ENCODE results near the gene PTOV1. TPM values are rescaled to one million over a fixed set of nuclear protein-coding genes. Genes with fewer than 3 reads are reported as not detected.

Gene PTOV1
- total and polyA plus RNA-seq, 12 donors = 78.7 to 620 (median 275) TPM

- H3K27ac ChIP-seq = no peak overlapping the region
- TF ChIP-seq POLR2A (IDR thresholded peaks at IDR 0.05) (no peak), CTCF (IDR thresholded peaks at IDR 0.05) (no peak)
- DNase-seq = peak in 1 of 7 donors; percentile 20
- H3K9me3 ChIP-seq (replicated peaks in 1 of 3) = no peaks in the 10 kb centered on the region
- peaks cover 4 to 12% of the 10 kb centered on the region in 2 donors for H3K4me1 ChIP-seq (replicated peaks in 1 of 2)
- no peaks in the 10 kb centered on the region for H3K36me3 ChIP-seq (replicated peaks in 1 of 2)
- no peak overlapping the region for H3K4me3 ChIP-seq
- WGBS, 4 donors = 74 to 83% (median 77%) methylated on average over 9 to 17 of the region's 17 CpGs
- intact Hi-C loops (cut with DNase I) = no loop called here
- no peaks in the 10 kb centered on the region for H3K27me3 ChIP-seq
Observed at GRCh38 chr19:49895566-49896297, 44.8 kb downstream of the PTOV1 start.

DNA sequence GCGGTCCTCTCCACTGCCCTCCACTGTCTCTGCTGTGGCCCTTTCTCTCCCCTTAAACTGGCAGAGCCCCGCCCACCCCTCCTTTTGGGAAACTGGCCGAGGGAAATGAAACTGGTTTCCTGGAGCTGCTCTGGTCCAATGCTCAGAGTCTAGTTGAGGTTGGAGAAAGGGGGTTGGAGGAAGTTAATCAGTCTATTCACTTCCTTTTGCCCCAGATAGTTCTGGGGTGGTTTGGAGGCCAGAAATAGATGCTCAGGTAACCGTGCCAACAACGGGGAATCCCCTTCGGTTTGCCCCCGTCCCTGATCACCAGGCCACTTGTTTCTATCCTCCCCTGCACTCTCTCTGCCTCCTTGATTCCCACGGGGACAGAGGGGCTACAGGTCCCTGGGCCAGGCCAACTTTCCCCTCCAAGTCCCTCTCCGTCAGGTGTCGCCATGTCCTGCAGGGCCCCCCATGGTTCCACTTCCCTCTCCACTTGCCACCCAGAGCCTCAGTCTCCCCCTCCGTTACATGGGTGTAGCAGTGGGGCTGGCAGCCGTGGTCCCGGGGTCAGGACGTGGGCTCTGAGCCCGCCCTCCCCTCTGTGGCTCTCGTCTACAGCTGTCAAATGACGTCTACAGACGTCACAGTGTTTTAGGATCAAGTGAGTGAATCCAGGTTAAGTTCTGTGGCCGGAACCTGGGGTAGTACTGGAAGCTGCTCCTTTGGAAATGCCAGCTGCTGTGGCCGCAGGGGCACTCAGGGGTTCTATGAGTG, 46.1 kb downstream of the PTOV1 start, which contains the start of gene IL4I1:
Gene IL4I1 (minus strand): TSS at position 25 of the 759 bp plus-strand sequence. CDS start 727 bp downstream, outside the sequence.
- Histone ChIP-seq H3K9me3 (replicated peaks in 1 of 3) (no peaks in the 10 kb centered on the region), H3K27ac (peak within 1 kb of the TSS in 3 of 5 donors; percentile 34 to 79 (median 37)), H3K36me3 (replicated peaks in 1 of 2) (no peaks in the 10 kb centered on the region), H3K4me3 (no peak within 1 kb of the TSS), H3K27me3 (no peaks in the 10 kb centered on the region), H3K4me1 (replicated peaks in 1 of 2) (peaks cover 4 to 12% of the 10 kb centered on the region in 2 donors)
- peak in 2 of 7 donors; percentile 39 to 44 for DNase-seq
- intact Hi-C loops (cut with DNase I) = no loop called here
- TF ChIP-seq POLR2A (IDR thresholded peaks at IDR 0.05) (no peak), CTCF (IDR thresholded peaks at IDR 0.05) (no peak)
- WGBS, 4 donors = 48 to 61% (median 50%) methylated on average over 16 to 20 of the region's 20 CpGs

DNA sequence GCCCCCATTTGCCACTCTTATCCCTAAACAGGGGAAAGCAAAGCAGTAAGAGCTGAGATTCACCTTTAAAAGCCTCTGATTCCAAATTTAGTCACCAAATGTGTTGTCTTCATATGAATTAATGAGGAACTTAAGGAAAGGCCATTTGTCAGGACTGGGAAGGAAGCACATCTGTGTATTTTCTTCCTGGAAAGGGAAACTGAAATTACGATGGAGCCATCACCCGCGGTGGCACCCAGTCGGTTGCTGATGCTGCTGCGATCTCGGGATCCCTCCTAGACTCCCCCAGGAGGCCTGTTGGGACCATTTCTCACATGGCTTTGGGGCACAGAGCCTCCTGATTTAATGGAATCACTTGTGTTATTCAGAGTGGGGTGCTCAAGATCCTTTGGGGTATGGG, 53.2 kb downstream of the PTOV1 start:
- H3K4me1 ChIP-seq (replicated peaks in 1 of 2) = no peaks in the 10 kb centered on the region
- H3K27me3 ChIP-seq = no peaks in the 10 kb centered on the region
- TF ChIP-seq POLR2A (IDR thresholded peaks at IDR 0.05) (no peak), CTCF (IDR thresholded peaks at IDR 0.05) (no peak)
- H3K4me3 ChIP-seq = no peak overlapping the region
- H3K27ac ChIP-seq = no peak overlapping the region
- intact Hi-C loops (cut with DNase I) = no loop called here
- no peak for DNase-seq
- WGBS, 4 donors = 55 to 69% (median 65%) methylated on average over 6 of the region's 6 CpGs
- H3K36me3 ChIP-seq (replicated peaks in 1 of 2) = peaks cover 0 to 22% of the 10 kb centered on the region in 2 donors
- H3K9me3 ChIP-seq (replicated peaks in 1 of 3) = no peaks in the 10 kb centered on the region

GRCh38 chr19:49906879-49907564, 56.1 kb downstream of the PTOV1 start:
- no peak for DNase-seq
- TF ChIP-seq CTCF (IDR thresholded peaks at IDR 0.05) (no peak), POLR2A (IDR thresholded peaks at IDR 0.05) (no peak)
- Histone ChIP-seq H3K9me3 (replicated peaks in 1 of 3) (no peaks in the 10 kb centered on the region), H3K4me3 (no peak overlapping the region), H3K27ac (no peak overlapping the region), H3K36me3 (replicated peaks in 1 of 2) (peaks cover 0 to 28% of the 10 kb centered on the region in 2 donors), H3K4me1 (replicated peaks in 1 of 2) (peaks cover 0 to 10% of the 10 kb centered on the region in 2 donors), H3K27me3 (no peaks in the 10 kb centered on the region)
- intact Hi-C loops (cut with DNase I) = no loop called here
- 92 to 95% (median 93%) methylated on average over 12 to 16 of the region's 16 CpGs for WGBS, 4 donors
